K562 (cell line): ENCODE data around the gene CWF19L2. TPM values are rescaled to one million over a fixed set of nuclear protein-coding genes. Genes with fewer than 3 reads are reported as not detected.

Experiments
- ATAC-seq: fragments of 200-7000 bp; cut with Tn5 transposase; 3 replicates; pipeline ENCODE4 v1.9.1; 2020; ENCODE audit warnings: moderate library complexity
- BruUV-seq: library from RNA; stranded (reverse); fragments of 400-500 nt; replicated peaks from 2 replicates; lab custom pipeline; 2021; lab: Mats Ljungman, UMichigan
- CTCF ChIA-PET: fragments of 300-600 bp; formaldehyde crosslinking; extraction: SDS; loops from one replicate; lab custom pipeline; 2021; ENCODE audit warnings: low intra/inter-chr PET ratio; lab: Yijun Ruan, JAX
- POLR2A ChIA-PET: fragments of 300-600, 350-650 bp; sonication (Branson Sonifier 250); formaldehyde crosslinking; extraction: SDS; loops from one replicate; lab custom pipeline; 2021; ENCODE audit warnings: antibody characterized with exemption, inconsistent platforms; lab: Yijun Ruan, JAX
- DNase-seq, 4 experiments: peaks; one replicate each; pipeline versions ENCODE4 v3.0.0 to v3.0.0-alpha.2; 2011 to 2018; ENCODE audit warnings: low spot score in 3 of 4, mixed read lengths in 3 of 4; ENCODE audit errors: extremely low read depth in 1 of 4
- FAIRE-seq: peaks from 2 replicates; lab custom pipeline; 2011; peaks lifted over from hg19 to GRCh38; lab: Jason Lieb, UNC
- H2AFZ ChIP-seq: 2 replicates; pipeline ENCODE4 v1.6.0; 2011; ENCODE audit warnings: low read depth, low read length, control low read depth, inconsistent platforms
- H3K27ac ChIP-seq: fragments of 200-600 bp; 3 replicates; pipeline ENCODE4 v1.8.0; 2011; ENCODE audit warnings: low read depth, mild to moderate bottlenecking, control low read depth, inconsistent platforms, low read length, moderate library complexity, mixed read lengths; ENCODE audit errors: extremely low read depth
- H3K27me3 ChIP-seq, 2 experiments: fragments of 300-600 bp in 1 of 2; 2 replicates in 1 of 2; 3 replicates in 1 of 2; pipeline versions ENCODE4 v1.6.0 to v1.8.0; 2011; ENCODE audit warnings: inconsistent platforms in 2 of 2, low read length in 2 of 2, mild to moderate bottlenecking in 1 of 2, mixed read lengths in 1 of 2, moderate library complexity in 1 of 2; ENCODE audit not compliant: control insufficient read depth in 2 of 2, insufficient read depth in 2 of 2
- H3K36me3 ChIP-seq: fragments of 300-600 bp; 3 replicates; pipeline ENCODE4 v1.8.0; 2011; ENCODE audit warnings: mild to moderate bottlenecking, low read length, inconsistent platforms; ENCODE audit not compliant: control insufficient read depth, insufficient read depth
- H3K4me1 ChIP-seq, 2 experiments: fragments of 200-600 bp in 1 of 2; replicated peaks in 1 of 2; 2 replicates in 1 of 2; 3 replicates in 1 of 2; pipeline versions ENCODE4 v1.5.1 to v1.8.0; 2011; ENCODE audit warnings: inconsistent platforms in 2 of 2, low read length in 2 of 2, mild to moderate bottlenecking in 1 of 2, mixed read lengths in 1 of 2, moderate library complexity in 1 of 2; ENCODE audit not compliant: control insufficient read depth in 2 of 2, insufficient read depth in 2 of 2
- H3K4me2 ChIP-seq: 2 replicates; pipeline ENCODE4 v1.6.1; 2011; ENCODE audit warnings: low read length, control low read depth, inconsistent platforms, mixed read lengths; ENCODE audit not compliant: insufficient read depth
- H3K4me3 ChIP-seq: fragments of 200-600 bp; sonication (generic), shearing (Covaris generic); 2 replicates; pipeline ENCODE4 v1.5.1; 2016; ENCODE audit warnings: control low read depth, inconsistent platforms
- H3K79me2 ChIP-seq: fragments of 200-600 bp; 3 replicates; pipeline ENCODE4 v1.8.0; 2011; ENCODE audit warnings: low read length, inconsistent platforms; ENCODE audit not compliant: control insufficient read depth, insufficient read depth
- H3K9ac ChIP-seq, 2 experiments: 2 replicates each; pipeline versions ENCODE4 v1.6.0 to v1.6.1; 2011; ENCODE audit warnings: low read depth in 2 of 2, low read length in 2 of 2, control low read depth in 1 of 2, inconsistent platforms in 1 of 2, mild to moderate bottlenecking in 1 of 2, mixed read lengths in 1 of 2; ENCODE audit not compliant: insufficient read depth in 1 of 2
- H3K9me1 ChIP-seq: one replicate; pipeline ENCODE4 v1.6.0; 2011; ENCODE audit warnings: inconsistent platforms, mild to moderate bottlenecking, low read length, moderate library complexity; ENCODE audit not compliant: control insufficient read depth, insufficient read depth
- H3K9me3 ChIP-seq: replicated peaks from 2 replicates; pipeline ENCODE4 v1.5.1; 2011; ENCODE audit warnings: low read depth, low read length, inconsistent platforms; ENCODE audit not compliant: control insufficient read depth, insufficient read depth
- H4K20me1 ChIP-seq: replicated peaks from 2 replicates; pipeline ENCODE4 v1.6.1; 2011; ENCODE audit warnings: low read length, inconsistent platforms, mixed read lengths; ENCODE audit not compliant: control insufficient read depth, insufficient read depth
- CHD2 ChIP-seq: IDR thresholded peaks from 2 replicates; pipeline ENCODE4 v1.6.1; 2011; ENCODE audit warnings: low read depth, low read length
- DDX20 ChIP-seq: fragments of 450-650 bp; IDR thresholded peaks from 2 replicates; pipeline ENCODE4 v1.6.1; 2016; ENCODE audit warnings: missing genetic modification characterization, low read depth, mild to moderate bottlenecking, missing compliant biosample characterization, moderate library complexity
- E4F1 ChIP-seq: fragments of 250-450 bp; sonication (Bioruptor Pico); IDR thresholded peaks from 2 replicates; pipeline ENCODE4 v1.5.0; 2021; ENCODE audit warnings: mild to moderate bottlenecking, borderline replicate concordance
- HNRNPH1 ChIP-seq: fragments of 200-400 bp; formaldehyde crosslinking; optimal IDR thresholded peaks from 2 replicates; pipeline ENCODE3; 2017; ENCODE audit warnings: low read depth, mild to moderate bottlenecking, low read length, moderate library complexity
- KAT2B ChIP-seq: IDR thresholded peaks from one replicate; pipeline ENCODE4 v1.6.1; 2012; ENCODE audit warnings: low read depth, mild to moderate bottlenecking, control low read depth, inconsistent platforms, low read length, moderate library complexity
- MCM7 ChIP-seq, 2 experiments: fragments of 450-650 bp; IDR thresholded peaks; 2 replicates each; pipeline ENCODE4 v1.6.1; 2016 to 2018
- NFIX ChIP-seq: fragments of 250-450 bp; sonication (Bioruptor Pico); IDR thresholded peaks from 2 replicates; pipeline ENCODE4 v1.4.0; 2020; ENCODE audit warnings: low read depth, mild to moderate bottlenecking, moderate library complexity
- SLC30A9 ChIP-seq: fragments of 250-450 bp; sonication (Bioruptor Pico); IDR thresholded peaks from 2 replicates; pipeline ENCODE4 v1.8.0; 2022; ENCODE audit warnings: mild to moderate bottlenecking, moderate library complexity
- SPI1 ChIP-seq: IDR thresholded peaks from 2 replicates; pipeline ENCODE4 v1.6.1; 2011; ENCODE audit warnings: low read depth, low read length, control low read depth, borderline replicate concordance
- U2AF1 ChIP-seq: fragments of 200-400 bp; formaldehyde crosslinking; optimal IDR thresholded peaks from 2 replicates; pipeline ENCODE3; 2017; ENCODE audit warnings: mild to moderate bottlenecking, low read depth, low read length, moderate library complexity
- ZNF3 ChIP-seq: fragments of 250-450 bp; sonication (Bioruptor Pico); IDR thresholded peaks from 2 replicates; pipeline ENCODE4 v1.5.0; 2021; ENCODE audit warnings: mild to moderate bottlenecking, moderate library complexity
- ZNF444 ChIP-seq: fragments of 250-450 bp; sonication (Bioruptor Pico); IDR thresholded peaks from 2 replicates; pipeline ENCODE4 v1.4.0; 2020; ENCODE audit warnings: mild to moderate bottlenecking, moderate library complexity
- ZNF740 ChIP-seq, 3 experiments: fragments of 200-800 bp in 1 of 3; sonication (Bioruptor generic) in 1 of 3; sonication (generic) in 1 of 3; formaldehyde crosslinking in 1 of 3; IDR thresholded peaks; 2 replicates each; pipeline versions ENCODE4 v1.6.1 to v1.8.0; 2016 to 2022; ENCODE audit warnings: mild to moderate bottlenecking in 2 of 3, missing compliant biosample characterization in 2 of 3, missing genetic modification characterization in 2 of 3, missing genetic modification reagents in 1 of 3
- WGBS: fragments of 100-300 bp; shearing (Covaris generic); methylation state at CpG from one replicate; pipeline ENCODE4 v1.1.6; 2016; ENCODE audit warnings: low coverage, mixed read lengths; ENCODE audit not compliant: insufficient coverage; ENCODE audit errors: missing lambda C conversion rate; 5-methylcytosine and 5-hydroxymethylcytosine counted together
- in situ Hi-C: fragments of 300-500 bp; cut with MboI; formaldehyde crosslinking; loops from 4 replicates; pipeline ENCODE4 v1.15.0; 2018; ENCODE audit warnings: inconsistent platforms, mixed read lengths
- intact Hi-C: fragments of 100-400 bp; cut with micrococcal nuclease; formaldehyde crosslinking; loops from 2 replicates; pipeline ENCODE4 v1.14.2; 2022
- polyA plus RNA-seq, 8 experiments: library from polyadenylated mRNA; depleted of rRNA in 4 of 8; stranded (reverse) in 5 of 8; unstranded in 3 of 8; fragments of >200 nt; fragmentation: Nextera tagmentation in 2 of 8; fragmentation: Illumina TruSeq in 1 of 8; extraction: Ambion mirVana in 2 of 8; extraction: Trizol in 1 of 8; gene quantifications; 2 replicates each; pipeline versions ENCODE4 v1.2.1 to v1.2.3, GENCODE V29; 2011 to 2014; ENCODE audit warnings: inconsistent platforms in 1 of 8, missing spikeins in 1 of 8
- total RNA-seq, 7 experiments: library from RNA; depleted of rRNA in 6 of 7; stranded (reverse); fragments of >200 nt in 6 of 7; fragmentation: Illumina TruSeq in 2 of 7; extraction: Trizol in 2 of 7; gene quantifications; 2 replicates each; pipeline versions ENCODE4 v1.2.1 to v1.2.3, GENCODE V29; 2011 to 2021; ENCODE audit warnings: low replicate concordance in 1 of 7
- TF ChIP-seq, protein P1 (sequence below): fragments of 450-650 bp; IDR thresholded peaks from 2 replicates; pipeline ENCODE4 v1.6.1; 2017; ENCODE audit warnings: mild to moderate bottlenecking, moderate library complexity
- TF ChIP-seq, protein P2 (sequence below): fragments of 450-650 bp; conservative IDR thresholded peaks from 2 replicates; pipeline ENCODE4 v1.6.1; 2016; ENCODE audit warnings: missing genetic modification characterization, low read depth, mild to moderate bottlenecking, missing compliant biosample characterization, moderate library complexity

CWF19L2 gene
- total and polyA plus RNA-seq, 9 of the 15 experiments (the other 6 are each of a cell fraction or from before 2014, with no cell fraction given) = 4.7 to 23.3 (median 10.2) TPM

GRCh38 chr11:107472966-107473365 lies 15.3 kb upstream of the CWF19L2 start:
- Histone ChIP-seq H3K27ac (no peak overlapping the region), H4K20me1 (no peaks in the 10 kb centered on the region), H3K9me1 (no peaks in the 10 kb centered on the region), H3K4me2 (no peak overlapping the region), H3K9ac (no peak overlapping the region), H3K36me3 (no peaks in the 10 kb centered on the region), H3K27me3 (no peaks in the 10 kb centered on the region; a peak in 1 of 5 replicates), H2AFZ (no peak overlapping the region), H3K4me3 (no peak overlapping the region), H3K4me1 (no peaks in the 10 kb centered on the region), H3K9me3 (no peaks in the 10 kb centered on the region), H3K79me2 (no peaks in the 10 kb centered on the region)
- intact Hi-C loops = no loop called here
- 0% methylated on average over 1 of the region's 1 CpG for WGBS
- FAIRE-seq (no peak), ATAC-seq (no peak), DNase-seq (no peak)
- in situ Hi-C loops = no loop called here
- no TSS peak for BruUV-seq
- CTCF ChIA-PET = no interaction called here
- POLR2A ChIA-PET = no interaction called here
- TF ChIP-seq HNRNPH1 (no peak), E4F1 (CRISPR knock-in tag) (no peak), SLC30A9 (CRISPR knock-in tag) (no peak), U2AF1 (no peak), KAT2B (no peak), CHD2 (no peak), NFIX (CRISPR knock-in tag) (no peak), DDX20 (tag) (no peak), ZNF444 (no peak), MCM7 (IDR thresholded peaks at IDR 0.05) (no peak), ZNF740 (CRISPR knock-in tag; IDR thresholded peaks at IDR 0.05) (no peak), ZNF740 (tag; IDR thresholded peaks at IDR 0.05) (no peak), ZNF3 (no peak), SPI1 (no peak)
- TF ChIP-seq, protein P1, sequence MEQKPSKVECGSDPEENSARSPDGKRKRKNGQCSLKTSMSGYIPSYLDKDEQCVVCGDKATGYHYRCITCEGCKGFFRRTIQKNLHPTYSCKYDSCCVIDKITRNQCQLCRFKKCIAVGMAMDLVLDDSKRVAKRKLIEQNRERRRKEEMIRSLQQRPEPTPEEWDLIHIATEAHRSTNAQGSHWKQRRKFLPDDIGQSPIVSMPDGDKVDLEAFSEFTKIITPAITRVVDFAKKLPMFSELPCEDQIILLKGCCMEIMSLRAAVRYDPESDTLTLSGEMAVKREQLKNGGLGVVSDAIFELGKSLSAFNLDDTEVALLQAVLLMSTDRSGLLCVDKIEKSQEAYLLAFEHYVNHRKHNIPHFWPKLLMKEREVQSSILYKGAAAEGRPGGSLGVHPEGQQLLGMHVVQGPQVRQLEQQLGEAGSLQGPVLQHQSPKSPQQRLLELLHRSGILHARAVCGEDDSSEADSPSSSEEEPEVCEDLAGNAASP = no peak
- TF ChIP-seq, protein P2, sequence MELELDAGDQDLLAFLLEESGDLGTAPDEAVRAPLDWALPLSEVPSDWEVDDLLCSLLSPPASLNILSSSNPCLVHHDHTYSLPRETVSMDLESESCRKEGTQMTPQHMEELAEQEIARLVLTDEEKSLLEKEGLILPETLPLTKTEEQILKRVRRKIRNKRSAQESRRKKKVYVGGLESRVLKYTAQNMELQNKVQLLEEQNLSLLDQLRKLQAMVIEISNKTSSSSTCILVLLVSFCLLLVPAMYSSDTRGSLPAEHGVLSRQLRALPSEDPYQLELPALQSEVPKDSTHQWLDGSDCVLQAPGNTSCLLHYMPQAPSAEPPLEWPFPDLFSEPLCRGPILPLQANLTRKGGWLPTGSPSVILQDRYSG (tag) = no peak
